Progenitor cell of endocrine pancreas (in vitro differentiated cells): Measurements from ENCODE around the gene RPS27. TPM values are rescaled to one million over a fixed set of nuclear protein-coding genes. Genes with fewer than 3 reads are reported as not detected.
A peak's percentile ranks its signal among the peaks of the same experiment; 100 is the strongest.

ENCODE experiments used
- DNase-seq: peaks from one replicate; pipeline ENCODE4 v3.0.0; 2021; ENCODE audit warnings: low spot score; ENCODE audit not compliant: unreplicated experiment
- H3K27ac Mint-ChIP-seq: 2 replicates; pipeline ENCODE4 v1.8.0; 2021; ENCODE audit warnings: mild to moderate bottlenecking, moderate library complexity, mixed read lengths
- H3K27me3 Mint-ChIP-seq: 2 replicates; pipeline ENCODE4 v1.8.0; 2021; ENCODE audit warnings: mixed read lengths
- H3K36me3 Mint-ChIP-seq: 2 replicates; pipeline ENCODE4 v1.8.0; 2022; ENCODE audit warnings: mixed read lengths; ENCODE audit not compliant: insufficient read depth
- H3K4me1 Mint-ChIP-seq: 2 replicates; pipeline ENCODE4 v1.8.0; 2021; ENCODE audit warnings: low read depth, mixed read lengths
- H3K4me3 Mint-ChIP-seq: 2 replicates; pipeline ENCODE4 v1.8.0; 2021; ENCODE audit warnings: low read depth, mild to moderate bottlenecking, moderate library complexity, mixed read lengths
- H3K9me3 Mint-ChIP-seq: 2 replicates; pipeline ENCODE4 v1.8.0; 2021; ENCODE audit warnings: low read depth, mixed read lengths
- total RNA-seq: library from RNA; stranded (reverse); gene quantifications from 2 replicates; pipeline ENCODE4 v1.2.1, GENCODE V29; 2021
- TF ChIP-seq, protein P1 (sequence below): fragments of 200-600 bp; sonication (generic); IDR thresholded peaks from one replicate; pipeline ENCODE4 v1.5.0; 2021; ENCODE audit warnings: antibody characterized with exemption, mild to moderate bottlenecking; ENCODE audit not compliant: unreplicated experiment

RPS27 gene
- total RNA-seq, 1 donor from 2014 or later, result 2,294 TPM

GRCh38 chr1:153958111-153958960, 32.2 kb upstream of the RPS27 start, which contains the start of gene CRTC2:
Gene CRTC2, minus strand, starts transcription at chr1:153958612. Its CDS starts 115 bp downstream, at chr1:153958497.
- Mint-ChIP-seq H3K27me3 (no peaks in the 10 kb centered on the region), H3K4me1 (peaks cover 40% of the 10 kb centered on the region), H3K4me3 (peak within 1 kb of the TSS; percentile 99), H3K9me3 (no peaks in the 10 kb centered on the region), H3K27ac (peak within 1 kb of the TSS; percentile 99), H3K36me3 (peaks cover 10% of the 10 kb centered on the region)
- DNase-seq, result peak; percentile 94
- TF ChIP-seq, protein P1, sequence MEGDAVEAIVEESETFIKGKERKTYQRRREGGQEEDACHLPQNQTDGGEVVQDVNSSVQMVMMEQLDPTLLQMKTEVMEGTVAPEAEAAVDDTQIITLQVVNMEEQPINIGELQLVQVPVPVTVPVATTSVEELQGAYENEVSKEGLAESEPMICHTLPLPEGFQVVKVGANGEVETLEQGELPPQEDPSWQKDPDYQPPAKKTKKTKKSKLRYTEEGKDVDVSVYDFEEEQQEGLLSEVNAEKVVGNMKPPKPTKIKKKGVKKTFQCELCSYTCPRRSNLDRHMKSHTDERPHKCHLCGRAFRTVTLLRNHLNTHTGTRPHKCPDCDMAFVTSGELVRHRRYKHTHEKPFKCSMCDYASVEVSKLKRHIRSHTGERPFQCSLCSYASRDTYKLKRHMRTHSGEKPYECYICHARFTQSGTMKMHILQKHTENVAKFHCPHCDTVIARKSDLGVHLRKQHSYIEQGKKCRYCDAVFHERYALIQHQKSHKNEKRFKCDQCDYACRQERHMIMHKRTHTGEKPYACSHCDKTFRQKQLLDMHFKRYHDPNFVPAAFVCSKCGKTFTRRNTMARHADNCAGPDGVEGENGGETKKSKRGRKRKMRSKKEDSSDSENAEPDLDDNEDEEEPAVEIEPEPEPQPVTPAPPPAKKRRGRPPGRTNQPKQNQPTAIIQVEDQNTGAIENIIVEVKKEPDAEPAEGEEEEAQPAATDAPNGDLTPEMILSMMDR, result no peak

GRCh38 chr1:153958961-153959260, 31.7 kb upstream of the RPS27 start:
- TF ChIP-seq, protein P1, result no peak
- Mint-ChIP-seq H3K27ac (peak overlapping the region; percentile 99), H3K36me3 (peaks cover 10% of the 10 kb centered on the region), H3K4me3 (peak overlapping the region; percentile 99), H3K4me1 (peaks cover 44% of the 10 kb centered on the region), H3K9me3 (no peaks in the 10 kb centered on the region), H3K27me3 (no peaks in the 10 kb centered on the region)
- DNase-seq, result no peak

DNA sequence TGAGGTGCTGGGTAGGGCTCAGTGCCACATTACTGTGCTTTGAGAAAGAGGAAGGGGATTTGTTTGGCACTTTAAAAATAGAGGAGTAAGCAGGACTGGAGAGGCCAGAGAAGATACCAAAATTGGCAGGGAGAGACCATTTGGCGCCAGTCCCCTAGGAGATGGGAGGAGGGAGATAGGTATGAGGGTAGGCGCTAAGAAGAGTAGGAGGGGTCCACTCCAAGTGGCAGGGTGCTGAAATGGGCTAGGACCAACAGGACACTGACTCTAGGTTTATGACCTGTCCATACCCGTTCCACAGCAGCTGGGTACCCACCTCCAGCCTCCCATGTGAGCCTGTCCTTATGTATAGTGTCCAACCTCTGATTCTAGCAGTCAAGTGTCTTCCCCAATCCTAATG, 31.1 kb upstream of the RPS27 start:
- Mint-ChIP-seq H3K36me3 (peaks cover 7% of the 10 kb centered on the region), H3K4me1 (peaks cover 42% of the 10 kb centered on the region), H3K27ac (peak overlapping the region; percentile 43), H3K4me3 (peak overlapping the region; percentile 11), H3K9me3 (no peaks in the 10 kb centered on the region), H3K27me3 (no peaks in the 10 kb centered on the region)
- no peak for DNase-seq
- TF ChIP-seq, protein P1, result no peak

- H3K4me3 Mint-ChIP-seq, result peak overlapping the region; percentile 11
- H3K36me3 Mint-ChIP-seq, result peaks cover 7% of the 10 kb centered on the region
- no peak for DNase-seq
- TF ChIP-seq, protein P1, result no peak
- no peaks in the 10 kb centered on the region for H3K9me3 Mint-ChIP-seq
- no peaks in the 10 kb centered on the region for H3K27me3 Mint-ChIP-seq
- H3K27ac Mint-ChIP-seq, result no peak overlapping the region
- peaks cover 41% of the 10 kb centered on the region for H3K4me1 Mint-ChIP-seq
Measured at GRCh38 chr1:153960206-153960605, 30.4 kb upstream of the RPS27 start.

- no peak for DNase-seq
- peak overlapping the region; percentile 90 for H3K4me3 Mint-ChIP-seq
- H3K27me3 Mint-ChIP-seq, result no peaks in the 10 kb centered on the region
- TF ChIP-seq, protein P1, result no peak
- H3K9me3 Mint-ChIP-seq, result no peaks in the 10 kb centered on the region
- H3K36me3 Mint-ChIP-seq, result peaks cover 7% of the 10 kb centered on the region
- H3K4me1 Mint-ChIP-seq, result peaks cover 45% of the 10 kb centered on the region
- H3K27ac Mint-ChIP-seq, result peak overlapping the region; percentile 77
Measured at GRCh38 chr1:153961421-153961820, 29.1 kb upstream of the RPS27 start.
